Panc1 (cell line): ENCODE results near the gene UPK1B. TPM values are rescaled to one million over a fixed set of nuclear protein-coding genes. Genes with fewer than 3 reads are reported as not detected.

Experiments
- ATAC-seq: fragments of 200-7000 bp; cut with Tn5 transposase; 2 replicates; pipeline ENCODE4 v1.9.1; 2020; ENCODE audit warnings: mild to moderate bottlenecking, moderate library complexity
- BruUV-seq: library from RNA; stranded (reverse); fragments of 400-500 nt; replicated peaks from 2 replicates; lab custom pipeline; 2021; lab: Mats Ljungman, UMichigan
- CTCF ChIA-PET: fragments of 300-600 bp; sonication (Branson Sonifier 250); formaldehyde crosslinking; loops from one replicate; lab custom pipeline; 2022; ENCODE audit warnings: antibody characterized with exemption; lab: Charles Lee
- POLR2A ChIA-PET: fragments of 300-600 bp; sonication (Branson Sonifier 250); formaldehyde crosslinking; loops from one replicate; lab custom pipeline; 2022; ENCODE audit warnings: antibody characterized with exemption; lab: Charles Lee
- DNase-seq: peaks from one replicate; pipeline ENCODE4 v3.0.0-alpha.2; 2010; ENCODE audit warnings: low read depth, low spot score
- H3K27ac ChIP-seq: 2 replicates; pipeline ENCODE4 v1.5.1; 2011; ENCODE audit warnings: mild to moderate bottlenecking, low read length, inconsistent platforms
- H3K27me3 ChIP-seq: fragments of 200-500 bp; sonication (Bioruptor generic); 2 replicates; pipeline ENCODE4 v1.6.0; 2014; ENCODE audit warnings: low read length, inconsistent platforms; ENCODE audit not compliant: control insufficient read depth, insufficient read depth
- H3K36me3 ChIP-seq: fragments of 200-500 bp; sonication (Bioruptor generic); 2 replicates; pipeline ENCODE4 v1.5.1; 2014; ENCODE audit warnings: inconsistent platforms, mild to moderate bottlenecking, low read length, moderate library complexity; ENCODE audit not compliant: control insufficient read depth, insufficient read depth
- H3K4me1 ChIP-seq: 2 replicates; pipeline ENCODE4 v1.5.1; 2011; ENCODE audit warnings: inconsistent platforms, mild to moderate bottlenecking, low read length, moderate library complexity; ENCODE audit not compliant: control insufficient read depth, insufficient read depth
- H3K4me3 ChIP-seq, 2 experiments: 2 replicates each; pipeline ENCODE4 v1.5.1; 2011 to 2012; ENCODE audit warnings: low read depth in 2 of 2, low read length in 2 of 2, mild to moderate bottlenecking in 2 of 2, inconsistent platforms in 1 of 2, moderate library complexity in 1 of 2
- H3K9me3 ChIP-seq: fragments of 200-500 bp; sonication (Bioruptor generic); 2 replicates; pipeline ENCODE4 v1.5.1; 2014; ENCODE audit warnings: low read depth, mild to moderate bottlenecking, inconsistent platforms, low read length, moderate library complexity; ENCODE audit not compliant: control insufficient read depth, insufficient read depth
- CTCF ChIP-seq: fragments of 450-650 bp; IDR thresholded peaks from 2 replicates; pipeline ENCODE4 v1.5.1; 2017; ENCODE audit warnings: mild to moderate bottlenecking
- POLR2AphosphoS5 ChIP-seq: IDR thresholded peaks from 2 replicates; pipeline ENCODE4 v1.6.1; 2012; ENCODE audit warnings: mild to moderate bottlenecking, low read depth, low read length, moderate library complexity
- SIN3A ChIP-seq: IDR thresholded peaks from 2 replicates; pipeline ENCODE4 v1.6.1; 2012; ENCODE audit warnings: low read depth, mild to moderate bottlenecking, low read length, moderate library complexity, borderline replicate concordance; ENCODE audit not compliant: insufficient read depth
- TCF7L2 ChIP-seq: IDR thresholded peaks from 2 replicates; pipeline ENCODE4 v1.6.1; 2011; ENCODE audit warnings: mild to moderate bottlenecking, low read depth, low read length, inconsistent platforms
- in situ Hi-C: cut with HindIII; loops from 2 replicates; pipeline ENCODE4 v1.10.0; 2016; ENCODE audit warnings: low sequenced_read_pairs, low pct_unique_long_range_greater_than_20kb
- intact Hi-C: fragments of 100-400 bp; cut with micrococcal nuclease; formaldehyde crosslinking; loops from one replicate; pipeline ENCODE4 v1.10.0; 2022; ENCODE audit not compliant: unreplicated experiment
- total RNA-seq: library from RNA; stranded (reverse); gene quantifications from one replicate; pipeline ENCODE4 v1.2.1, GENCODE V29; 2021; ENCODE audit not compliant: unreplicated experiment
- TF ChIP-seq, protein P1 (sequence below), 2 experiments: IDR thresholded peaks; 2 replicates each; pipeline ENCODE4 v1.6.1; 2011 to 2012; ENCODE audit warnings: low read depth in 2 of 2, control low read depth in 1 of 2, low read length in 1 of 2, mild to moderate bottlenecking in 1 of 2, moderate library complexity in 1 of 2; ENCODE audit not compliant: insufficient read depth in 1 of 2

UPK1B gene
- total RNA-seq, 1 experiment from 2014 or later: 4.4 TPM

DNA sequence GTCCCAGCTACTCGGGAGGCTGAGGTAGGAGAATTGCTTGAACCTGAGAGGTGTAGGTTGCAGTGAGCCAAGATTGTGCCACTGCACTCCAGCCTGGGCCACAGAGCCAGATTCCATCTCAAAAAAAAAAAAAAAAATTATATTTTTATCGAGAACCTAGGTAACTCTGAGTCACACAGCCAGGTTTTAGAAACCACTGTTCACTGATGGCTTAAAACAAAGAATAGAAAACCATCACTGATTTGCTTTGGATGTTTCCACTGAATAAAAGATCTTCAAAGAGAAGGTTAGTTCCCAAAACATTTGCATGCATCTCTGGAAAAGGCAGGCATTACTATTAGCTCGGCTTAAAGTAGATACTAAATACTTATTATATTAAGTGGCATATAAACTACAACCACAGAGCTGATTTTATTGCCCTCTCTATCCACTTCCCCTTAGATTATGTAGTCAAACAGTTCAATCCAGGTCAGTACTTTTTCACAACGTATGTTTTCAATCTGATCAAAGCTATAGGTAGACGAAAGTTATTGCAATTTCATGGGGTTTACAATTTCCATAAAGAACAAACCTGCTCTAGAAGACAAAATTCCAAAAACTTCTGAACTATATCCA, 65.9 kb downstream of the UPK1B start:
- peak overlapping the region; percentile 85 to 86 for H3K4me3 ChIP-seq
- ChIA-PET POLR2A (no interaction called here), CTCF (no interaction called here)
- H3K9me3 ChIP-seq: no peaks in the 10 kb centered on the region
- DNase-seq (no peak), ATAC-seq (no peak)
- peak overlapping the region; percentile 93 for H3K27ac ChIP-seq
- peaks cover 21% of the 10 kb centered on the region for H3K4me1 ChIP-seq
- no peak for TF ChIP-seq CTCF
- TF ChIP-seq TCF7L2: no peak
- no peak for TF ChIP-seq POLR2AphosphoS5
- TF ChIP-seq SIN3A: no peak
- TSS peak; percentile 79 for BruUV-seq
- peaks cover 12% of the 10 kb centered on the region for H3K36me3 ChIP-seq
- no peaks in the 10 kb centered on the region for H3K27me3 ChIP-seq
- intact Hi-C loops: no loop called here
- in situ Hi-C loops: no loop called here

GRCh38 chr3:119240101-119240590, 66.7 kb downstream of the UPK1B start:
- peaks cover 12% of the 10 kb centered on the region for H3K36me3 ChIP-seq
- no peak for TF ChIP-seq TCF7L2
- no peak for TF ChIP-seq CTCF
- no peak for TF ChIP-seq SIN3A
- no peak for TF ChIP-seq POLR2AphosphoS5
- TF ChIP-seq, protein P1, sequence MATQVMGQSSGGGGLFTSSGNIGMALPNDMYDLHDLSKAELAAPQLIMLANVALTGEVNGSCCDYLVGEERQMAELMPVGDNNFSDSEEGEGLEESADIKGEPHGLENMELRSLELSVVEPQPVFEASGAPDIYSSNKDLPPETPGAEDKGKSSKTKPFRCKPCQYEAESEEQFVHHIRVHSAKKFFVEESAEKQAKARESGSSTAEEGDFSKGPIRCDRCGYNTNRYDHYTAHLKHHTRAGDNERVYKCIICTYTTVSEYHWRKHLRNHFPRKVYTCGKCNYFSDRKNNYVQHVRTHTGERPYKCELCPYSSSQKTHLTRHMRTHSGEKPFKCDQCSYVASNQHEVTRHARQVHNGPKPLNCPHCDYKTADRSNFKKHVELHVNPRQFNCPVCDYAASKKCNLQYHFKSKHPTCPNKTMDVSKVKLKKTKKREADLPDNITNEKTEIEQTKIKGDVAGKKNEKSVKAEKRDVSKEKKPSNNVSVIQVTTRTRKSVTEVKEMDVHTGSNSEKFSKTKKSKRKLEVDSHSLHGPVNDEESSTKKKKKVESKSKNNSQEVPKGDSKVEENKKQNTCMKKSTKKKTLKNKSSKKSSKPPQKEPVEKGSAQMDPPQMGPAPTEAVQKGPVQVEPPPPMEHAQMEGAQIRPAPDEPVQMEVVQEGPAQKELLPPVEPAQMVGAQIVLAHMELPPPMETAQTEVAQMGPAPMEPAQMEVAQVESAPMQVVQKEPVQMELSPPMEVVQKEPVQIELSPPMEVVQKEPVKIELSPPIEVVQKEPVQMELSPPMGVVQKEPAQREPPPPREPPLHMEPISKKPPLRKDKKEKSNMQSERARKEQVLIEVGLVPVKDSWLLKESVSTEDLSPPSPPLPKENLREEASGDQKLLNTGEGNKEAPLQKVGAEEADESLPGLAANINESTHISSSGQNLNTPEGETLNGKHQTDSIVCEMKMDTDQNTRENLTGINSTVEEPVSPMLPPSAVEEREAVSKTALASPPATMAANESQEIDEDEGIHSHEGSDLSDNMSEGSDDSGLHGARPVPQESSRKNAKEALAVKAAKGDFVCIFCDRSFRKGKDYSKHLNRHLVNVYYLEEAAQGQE (IDR thresholded peaks at IDR 0.05; ENCODE audit: insufficient read depth in 1 of 2, low read depth in 2 of 2, low read length in 1 of 2): no peak
- BruUV-seq: no TSS peak

More at GRCh38 chr3:119240101-119240590, 66.7 kb downstream of the UPK1B start:
- Histone ChIP-seq H3K9me3 (no peaks in the 10 kb centered on the region), H3K27me3 (no peaks in the 10 kb centered on the region), H3K27ac (peak overlapping the region; percentile 93), H3K4me1 (peaks cover 21% of the 10 kb centered on the region), H3K4me3 (peak overlapping the region; percentile 85 to 86)
- intact Hi-C loops (loop anchor here (1.0 to 5.0 kb wide), 2 partner anchors 143 to 356 kb away; no protein-coding TSS in a partner anchor), in situ Hi-C loops (no loop called here)
- no peak for DNase-seq
- ChIA-PET CTCF (interaction anchor here (1.2 to 1.7 kb wide), 3 partner anchors 97 to 356 kb away, joined by 3 to 12 read pairs (median 9); no protein-coding TSS in a partner anchor), POLR2A (no interaction called here)
- peak; percentile 40 for ATAC-seq
